H1 (cell line): ENCODE data around the gene KCTD19. TPM values are rescaled to one million over a fixed set of nuclear protein-coding genes. Genes with fewer than 3 reads are reported as not detected.

Source experiments
- CTCF ChIA-PET: fragments of 300-600 bp; sonication (Branson Sonifier 250); formaldehyde crosslinking; loops from one replicate; lab custom pipeline; 2021; ENCODE audit not compliant: partially characterized antibody; lab: Charles Lee
- POLR2A ChIA-PET: fragments of 300-600 bp; sonication (Branson Sonifier 250); formaldehyde crosslinking; loops from one replicate; lab custom pipeline; 2021; ENCODE audit warnings: inconsistent platforms; ENCODE audit not compliant: partially characterized antibody; lab: Charles Lee
- DNase-seq, 2 experiments: peaks; one replicate each; pipeline versions ENCODE4 v3.0.0 to v3.0.0-alpha.2; 2010 to 2022; ENCODE audit warnings: low spot score in 2 of 2, low read depth in 1 of 2, mixed read lengths in 1 of 2
- FAIRE-seq: peaks from 2 replicates; lab custom pipeline; 2011; peaks lifted over from hg19 to GRCh38; lab: Jason Lieb, UNC
- H2AFZ ChIP-seq: 2 replicates; pipeline ENCODE4 v1.8.1; 2012; ENCODE audit warnings: low read length, inconsistent platforms
- H2AK5ac ChIP-seq: 2 replicates; pipeline ENCODE4 v1.6.1; 2013; ENCODE audit warnings: low read depth, low read length
- H2BK120ac ChIP-seq: replicated peaks from 2 replicates; pipeline ENCODE3; 2013; ENCODE audit warnings: low read depth, low read length, inconsistent platforms
- H2BK12ac ChIP-seq: 2 replicates; pipeline ENCODE4 v1.6.1; 2013; ENCODE audit warnings: low read depth, low read length
- H2BK15ac ChIP-seq: 2 replicates; pipeline ENCODE4 v1.6.1; 2013; ENCODE audit warnings: low read length
- H2BK20ac ChIP-seq: 2 replicates; pipeline ENCODE4 v1.6.1; 2013; ENCODE audit warnings: low read length
- H2BK5ac ChIP-seq: 2 replicates; pipeline ENCODE4 v1.6.1; 2013; ENCODE audit warnings: low read depth, low read length
- H3K14ac ChIP-seq: 2 replicates; pipeline ENCODE4 v1.6.1; 2013; ENCODE audit warnings: inconsistent platforms; ENCODE audit not compliant: insufficient read length
- H3K18ac ChIP-seq: 2 replicates; pipeline ENCODE4 v1.6.1; 2013; ENCODE audit warnings: low read length; ENCODE audit errors: extremely low read depth
- H3K23ac ChIP-seq: 2 replicates; pipeline ENCODE4 v1.6.1; 2013; ENCODE audit warnings: inconsistent platforms; ENCODE audit not compliant: insufficient read length
- H3K23me2 ChIP-seq: 2 replicates; pipeline ENCODE4 v1.6.1; 2013; ENCODE audit warnings: low read depth, low read length
- H3K27ac ChIP-seq: 2 replicates; pipeline ENCODE4 v1.6.1; 2011; ENCODE audit warnings: low read depth, low read length, inconsistent platforms
- H3K27me3 ChIP-seq, 4 experiments: replicated peaks in 1 of 4; 1 replicate in 1 of 4; 2 replicates in 3 of 4; pipeline versions ENCODE4 v1.6.1 to v1.8.1; 2011 to 2013; ENCODE audit warnings: low read length in 3 of 4, mild to moderate bottlenecking in 3 of 4, inconsistent platforms in 2 of 4, mixed read lengths in 2 of 4, moderate library complexity in 1 of 4; ENCODE audit not compliant: control insufficient read depth in 3 of 4, insufficient read depth in 3 of 4; ENCODE audit errors: extremely low read depth in 1 of 4
- H3K36me3 ChIP-seq, 4 experiments: 2 replicates each; pipeline versions ENCODE4 v1.6.1 to v1.8.1; 2011 to 2013; ENCODE audit warnings: mild to moderate bottlenecking in 4 of 4, low read length in 3 of 4, moderate library complexity in 2 of 4, control low read depth in 1 of 4, inconsistent platforms in 1 of 4; ENCODE audit not compliant: insufficient read depth in 4 of 4, control insufficient read depth in 2 of 4
- H3K4ac ChIP-seq: replicated peaks from 2 replicates; pipeline ENCODE3; 2013; ENCODE audit warnings: low read length, low read depth, mixed read lengths, inconsistent platforms; ENCODE audit not compliant: insufficient read length
- H3K4me1 ChIP-seq, 4 experiments: replicated peaks in 1 of 4; 1 replicate in 1 of 4; 2 replicates in 3 of 4; pipeline versions ENCODE4 v1.6.1 to v1.8.1; 2011 to 2013; ENCODE audit warnings: low read length in 3 of 4, inconsistent platforms in 2 of 4, mixed read lengths in 1 of 4; ENCODE audit not compliant: insufficient read depth in 4 of 4, control insufficient read depth in 3 of 4
- H3K4me2 ChIP-seq, 2 experiments: 2 replicates each; pipeline versions ENCODE4 v1.6.1 to v1.8.1; 2011 to 2013; ENCODE audit warnings: low read depth in 2 of 2, low read length in 2 of 2, control low read depth in 1 of 2, inconsistent platforms in 1 of 2, mild to moderate bottlenecking in 1 of 2; ENCODE audit not compliant: insufficient read depth in 1 of 2
- H3K4me3 ChIP-seq, 4 experiments: fragments of 200-600, 300-600 bp in 1 of 4; sonication (generic), shearing (Covaris generic), sonication (Bioruptor Twin) in 1 of 4; 2 replicates each; pipeline versions ENCODE4 v1.5.1 to v1.8.1; 2011 to 2016; ENCODE audit warnings: low read length in 4 of 4, low read depth in 3 of 4, control low read depth in 2 of 4, inconsistent platforms in 2 of 4, mild to moderate bottlenecking in 2 of 4, mixed read lengths in 1 of 4, moderate library complexity in 1 of 4; ENCODE audit not compliant: insufficient read depth in 2 of 4; ENCODE audit errors: extremely low read depth in 1 of 4
- H3K56ac ChIP-seq: replicated peaks from 2 replicates; pipeline ENCODE3; 2013; ENCODE audit warnings: low read depth, mild to moderate bottlenecking, mixed read lengths, low read length, inconsistent platforms; ENCODE audit not compliant: insufficient read length
- H3K79me1 ChIP-seq: 2 replicates; pipeline ENCODE4 v1.6.1; 2013; ENCODE audit warnings: low read depth, low read length, control low read depth
- H3K79me2 ChIP-seq, 2 experiments: 2 replicates each; pipeline versions ENCODE4 v1.6.1 to v1.8.1; 2012 to 2013; ENCODE audit warnings: low read length in 2 of 2, mild to moderate bottlenecking in 2 of 2, inconsistent platforms in 1 of 2; ENCODE audit not compliant: insufficient read depth in 2 of 2, control insufficient read depth in 1 of 2
- H3K9ac ChIP-seq, 4 experiments: replicated peaks in 1 of 4; 1 replicate in 1 of 4; 2 replicates in 3 of 4; pipeline versions ENCODE4 v1.6.1 to v1.8.1; 2011 to 2013; ENCODE audit warnings: low read depth in 3 of 4, low read length in 3 of 4, control low read depth in 2 of 4, mild to moderate bottlenecking in 2 of 4, moderate library complexity in 2 of 4, inconsistent platforms in 1 of 4; ENCODE audit errors: extremely low read depth in 1 of 4
- H3K9me3 ChIP-seq, 2 experiments: 2 replicates each; pipeline versions ENCODE4 v1.6.1 to v1.8.1; 2012 to 2013; ENCODE audit warnings: mild to moderate bottlenecking in 2 of 2, moderate library complexity in 2 of 2, control low read depth in 1 of 2, inconsistent platforms in 1 of 2, low read depth in 1 of 2, low read length in 1 of 2, mixed read lengths in 1 of 2; ENCODE audit not compliant: insufficient read depth in 2 of 2
- H4K20me1 ChIP-seq, 2 experiments: replicated peaks in 1 of 2; 2 replicates each; pipeline versions ENCODE3 to v1.8.1; 2011 to 2013; ENCODE audit warnings: inconsistent platforms in 2 of 2, low read length in 2 of 2, mild to moderate bottlenecking in 1 of 2; ENCODE audit not compliant: insufficient read depth in 2 of 2, control insufficient read depth in 1 of 2
- H4K5ac ChIP-seq: 2 replicates; pipeline ENCODE4 v1.6.1; 2013; ENCODE audit warnings: low read length, low read depth, mixed read lengths, inconsistent platforms; ENCODE audit not compliant: insufficient read length
- H4K8ac ChIP-seq: 2 replicates; pipeline ENCODE4 v1.8.0; 2013; ENCODE audit warnings: mild to moderate bottlenecking, moderate library complexity, low read length, inconsistent platforms; ENCODE audit not compliant: insufficient read depth; ENCODE audit errors: extremely low read depth
- H4K91ac ChIP-seq: replicated peaks from 2 replicates; pipeline ENCODE3; 2013; ENCODE audit warnings: low read length, mixed read lengths, inconsistent platforms; ENCODE audit not compliant: insufficient read length
- ATF2 ChIP-seq: IDR thresholded peaks from 2 replicates; pipeline ENCODE4 v1.6.1; 2012; ENCODE audit warnings: low read length, inconsistent platforms
- BCL11A ChIP-seq, 2 experiments: IDR thresholded peaks; one replicate each; pipeline ENCODE4 v1.6.1; 2011; ENCODE audit warnings: low read depth in 2 of 2, low read length in 2 of 2, mild to moderate bottlenecking in 2 of 2
- KDM4A ChIP-seq: IDR thresholded peaks from one replicate; pipeline ENCODE4 v1.7.1; 2012; ENCODE audit warnings: low read depth, mild to moderate bottlenecking, moderate library complexity, low read length, inconsistent platforms; ENCODE audit not compliant: severe bottlenecking
- POLR2A ChIP-seq, 2 experiments: IDR thresholded peaks; 1 replicate in 1 of 2; 2 replicates in 1 of 2; pipeline ENCODE4 v1.6.1; 2011; ENCODE audit warnings: low read depth in 2 of 2, low read length in 2 of 2, mild to moderate bottlenecking in 2 of 2; ENCODE audit errors: control extremely low read depth in 1 of 2
- POLR2AphosphoS5 ChIP-seq: IDR thresholded peaks from 2 replicates; pipeline ENCODE4 v1.6.1; 2011; ENCODE audit warnings: low read depth, low read length
- RBBP5 ChIP-seq: IDR thresholded peaks from 2 replicates; pipeline ENCODE4 v1.7.1; 2012; ENCODE audit warnings: low read depth, mild to moderate bottlenecking, inconsistent platforms, low read length, moderate library complexity, borderline replicate concordance
- SP1 ChIP-seq: IDR thresholded peaks from 2 replicates; pipeline ENCODE4 v1.6.1; 2011; ENCODE audit warnings: low read depth, low read length
- SP2 ChIP-seq: IDR thresholded peaks from 2 replicates; pipeline ENCODE4 v1.6.1; 2012; ENCODE audit warnings: mild to moderate bottlenecking, low read length, inconsistent platforms
- SP4 ChIP-seq: IDR thresholded peaks from 2 replicates; pipeline ENCODE4 v1.6.1; 2012; ENCODE audit warnings: low read length, inconsistent platforms
- TBP ChIP-seq: IDR thresholded peaks from 2 replicates; pipeline ENCODE4 v1.6.1; 2011; ENCODE audit warnings: low read depth, low read length, improper control_type of control experiment
- TEAD4 ChIP-seq: IDR thresholded peaks from 2 replicates; pipeline ENCODE4 v1.6.1; 2012; ENCODE audit warnings: low read depth, low read length, inconsistent platforms, mixed read lengths
- WGBS, 2 experiments: shearing (Covaris generic) in 1 of 2; methylation state at CpG; one replicate each; pipeline versions ENCODE4 v1.1.6 to v1.1.7; 2013 to 2015; ENCODE audit warnings: low lambda C conversion rate in 2 of 2, mixed read lengths in 2 of 2, inconsistent platforms in 1 of 2, low coverage in 1 of 2, missing lambda C conversion rate in 1 of 2; ENCODE audit not compliant: insufficient replicate concordance in 2 of 2, insufficient coverage in 1 of 2, insufficient read length in 1 of 2; ENCODE audit errors: extremely low coverage in 1 of 2, missing lambda C conversion rate in 1 of 2; 5-methylcytosine and 5-hydroxymethylcytosine counted together
- polyA plus RNA-seq, 7 experiments: library from polyadenylated mRNA; depleted of rRNA in 3 of 7; stranded (reverse) in 5 of 7; unstranded in 2 of 7; fragments of >200 nt in 5 of 7; fragments of 200-250 nt in 2 of 7; gene quantifications; 1 replicate in 5 of 7; 2 replicates in 1 of 7; 4 replicates in 1 of 7; pipeline versions ENCODE4 v1.2.1 to v1.2.3, GENCODE V29; 2011 to 2013; ENCODE audit warnings: missing spikeins in 2 of 7, mixed read lengths in 2 of 7
- total RNA-seq: library from RNA; stranded (reverse); fragmentation: NEBNext Ultra II Directional; extraction: Animal tissue kit (Norgen Biotek cat#: 25700); gene quantifications from 2 replicates; pipeline ENCODE4 v1.2.1, GENCODE V29; 2021

Gene KCTD19
- total and polyA plus RNA-seq, 2 of the 8 experiments (the other 6 are each of a cell fraction or from before 2014, with no cell fraction given) = 0.06 to 0.24 TPM

GRCh38 chr16:67329901-67330300 is 3.4 kb upstream of the KCTD19 start:
- Histone ChIP-seq H3K9me3 (peaks cover 0 to 4% of the 10 kb centered on the region in 2 experiments; a peak in 1 of 4 replicates), H4K5ac (no peak overlapping the region), H3K36me3 (no peaks in the 10 kb centered on the region), H2AK5ac (no peak overlapping the region), H2BK5ac (no peak overlapping the region), H3K14ac (no peak overlapping the region), H3K79me2 (no peaks in the 10 kb centered on the region), H3K4me3 (no peak overlapping the region), H3K4ac (no peak overlapping the region), H3K18ac (no peak overlapping the region), H3K4me1 (no peaks in the 10 kb centered on the region; a peak in 1 of 7 replicates), H3K27ac (no peak overlapping the region), H3K27me3 (no peaks in the 10 kb centered on the region), H3K23me2 (peaks cover 7% of the 10 kb centered on the region; the same call in 1 of the 2 replicates), H2BK20ac (no peak overlapping the region), H3K23ac (no peak overlapping the region), H4K8ac (no peak overlapping the region), H3K56ac (no peak overlapping the region), H4K20me1 (no peaks in the 10 kb centered on the region), H2BK120ac (no peak overlapping the region), H3K9ac (no peak overlapping the region), H2BK15ac (no peak overlapping the region), H3K79me1 (no peaks in the 10 kb centered on the region), H2AFZ (no peak overlapping the region), H2BK12ac (no peak overlapping the region), H3K4me2 (no peak overlapping the region), H4K91ac (no peak overlapping the region)
- CTCF ChIA-PET = interaction anchor here (0.7 to 1.3 kb wide), 2 partner anchors 30 to 70 kb away, joined by 3 read pairs; no protein-coding TSS in a partner anchor
- DNase-seq (no peak), FAIRE-seq (no peak)
- POLR2A ChIA-PET = no interaction called here
- TF ChIP-seq POLR2A (IDR thresholded peaks at IDR 0.05; ENCODE audit: control extremely low read depth in 1 of 2, low read depth in 2 of 2, low read length in 2 of 2) = no peak
- no peak for TF ChIP-seq BCL11A (IDR thresholded peaks at IDR 0.05; ENCODE audit: low read depth in 2 of 2, low read length in 2 of 2)
- no peak for TF ChIP-seq SP4
- no peak for TF ChIP-seq RBBP5
- TF ChIP-seq ATF2 = no peak
- no peak for TF ChIP-seq TEAD4
- no peak for TF ChIP-seq POLR2AphosphoS5
- no peak for TF ChIP-seq SP1
- TF ChIP-seq SP2 = no peak
- no peak for TF ChIP-seq KDM4A
- no peak for TF ChIP-seq TBP
- WGBS, 2 experiments = 79% methylated on average over 5 of the region's 5 CpGs; no CpG with 5 or more reads in 1 of the 2 experiments
